HepG2 (cell line): Measurements from ENCODE around the gene SNED1.

Experiments
- MXI1 ChIP-seq: IDR thresholded peaks from 3 replicates; pipeline ENCODE4 v1.6.1; 2012; ENCODE audit warnings: low read depth, low read length, inconsistent platforms, borderline replicate concordance
- NR2F6 ChIP-seq, 2 experiments: IDR thresholded peaks; 2 replicates each; pipeline ENCODE4 v1.6.1; 2016; ENCODE audit warnings: antibody characterized with exemption in 1 of 2, mild to moderate bottlenecking in 1 of 2

- TF ChIP-seq MXI1 = no peak
- TF ChIP-seq NR2F6 (IDR thresholded peaks at IDR 0.05) = no peak
- no peak for TF ChIP-seq NR2F6 (CRISPR knock-in tag; IDR thresholded peaks at IDR 0.05)
Observed at GRCh38 chr2:241014224-241014623, 15.8 kb downstream of the SNED1 start.
